ENCODE data around the gene RASSF6. TPM values are rescaled to one million over a fixed set of nuclear protein-coding genes. Genes with fewer than 3 reads are reported as not detected.
"Not testable (repeated sequence)": the region's sequence is repeated elsewhere in the genome, so short reads cannot be mapped to it uniquely, and the experiment has no call there.

RASSF6 gene
- total and polyA plus RNA-seq, 5 donors = not detected

DNA sequence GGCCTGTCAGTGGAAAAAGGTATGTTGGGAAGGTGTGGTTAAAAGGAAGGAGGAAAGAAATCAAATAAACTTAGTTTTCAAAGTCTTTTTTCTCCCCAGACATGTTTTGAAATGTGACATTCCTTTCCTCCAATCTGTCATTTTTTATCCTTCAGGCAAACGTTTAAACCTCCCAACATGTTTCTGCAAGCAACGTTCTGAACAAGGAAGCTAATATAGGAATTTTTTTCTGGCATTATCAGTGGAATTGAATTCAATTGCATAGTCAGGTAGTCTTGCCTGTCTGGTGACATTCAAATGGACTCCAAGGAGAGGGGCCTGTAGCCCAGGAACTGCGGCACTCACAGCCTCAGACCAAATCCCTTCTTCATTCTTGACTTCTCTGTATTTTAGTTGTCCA is 30.0 kb upstream of the RASSF6 start:
- H3K9me3 ChIP-seq (ENCODE audit: control insufficient read depth, low read length) = no peaks in the 10 kb centered on the region
- H3K4me1 ChIP-seq (ENCODE audit: control insufficient read depth, insufficient read depth, low read length) = no peaks in the 10 kb centered on the region
- H3K27ac ChIP-seq (ENCODE audit: low read length) = no peak overlapping the region
- 64% methylated on average over 3 of the region's 3 CpGs for WGBS
- DNase-seq (no peak), ATAC-seq (no peak)
- intact Hi-C loops (cut with DNase I) = loop anchor here in 1 of 4 donors (10.0 kb wide), 1 partner anchor 345 kb away; no protein-coding TSS in a partner anchor
- no peak overlapping the region for H3K4me3 ChIP-seq (ENCODE audit: low read length)
- no peaks in the 10 kb centered on the region for H3K27me3 ChIP-seq (ENCODE audit: control insufficient read depth, insufficient read depth)

DNA sequence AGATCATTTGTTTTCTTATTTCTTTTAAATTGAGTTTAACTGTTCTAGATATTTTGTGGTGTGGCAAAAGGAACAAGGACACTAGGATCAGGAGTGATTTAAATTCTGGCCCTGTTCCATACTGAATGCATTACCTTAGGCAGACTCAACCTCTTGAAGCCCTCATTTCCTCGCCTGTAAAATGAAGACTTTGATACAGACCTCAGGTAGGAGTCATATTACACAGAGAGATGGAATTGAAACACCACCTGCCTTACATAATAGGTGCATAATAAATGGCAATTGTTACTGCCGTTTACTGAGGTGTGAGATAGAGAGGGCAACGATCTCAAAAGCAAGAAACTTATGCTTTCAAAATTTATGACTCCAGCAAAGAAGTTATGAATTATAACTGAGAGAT is 28.2 kb upstream of the RASSF6 start:
- Histone ChIP-seq H3K9me3 (ENCODE audit: control insufficient read depth, low read length) (no peaks in the 10 kb centered on the region), H3K27ac (ENCODE audit: low read length) (no peak overlapping the region), H3K4me3 (ENCODE audit: low read length) (no peak overlapping the region), H3K27me3 (ENCODE audit: control insufficient read depth, insufficient read depth) (no peaks in the 10 kb centered on the region), H3K4me1 (ENCODE audit: control insufficient read depth, insufficient read depth, low read length) (no peaks in the 10 kb centered on the region)
- ATAC-seq (no peak), DNase-seq (no peak)
- intact Hi-C loops (cut with DNase I) = no loop called here
- WGBS = 82% methylated on average over 3 of the region's 3 CpGs

DNA sequence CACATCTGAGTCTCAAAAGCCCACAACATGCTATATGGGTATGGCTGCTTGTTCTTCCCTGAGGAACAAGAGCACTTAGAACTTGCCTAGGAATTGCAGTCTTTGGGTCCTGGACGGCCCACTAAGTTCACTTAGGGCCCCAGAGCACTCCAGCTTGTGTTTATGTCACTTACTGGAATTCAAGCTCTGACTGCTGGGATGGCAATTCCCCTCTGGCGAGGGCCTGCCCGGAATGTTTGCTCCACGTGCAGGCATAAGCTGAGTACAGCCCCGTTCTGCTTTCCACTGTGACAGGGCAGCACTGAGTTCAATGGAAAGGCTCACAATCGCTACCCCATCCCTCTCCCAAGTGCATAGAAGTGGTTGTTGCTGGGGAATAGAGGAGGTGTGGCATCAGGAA is 25.9 kb upstream of the RASSF6 start:
- no peak for ATAC-seq
- DNase-seq = no peak
- no peaks in the 10 kb centered on the region for H3K9me3 ChIP-seq (ENCODE audit: control insufficient read depth, low read length)
- no peak overlapping the region for H3K4me3 ChIP-seq (ENCODE audit: low read length)
- H3K27me3 ChIP-seq (ENCODE audit: control insufficient read depth, insufficient read depth) = no peaks in the 10 kb centered on the region
- no peaks in the 10 kb centered on the region for H3K4me1 ChIP-seq (ENCODE audit: control insufficient read depth, insufficient read depth, low read length)
- intact Hi-C loops (cut with DNase I) = no loop called here
- 76% methylated on average over 6 of the region's 6 CpGs for WGBS
- no peak overlapping the region for H3K27ac ChIP-seq (ENCODE audit: low read length)

DNA sequence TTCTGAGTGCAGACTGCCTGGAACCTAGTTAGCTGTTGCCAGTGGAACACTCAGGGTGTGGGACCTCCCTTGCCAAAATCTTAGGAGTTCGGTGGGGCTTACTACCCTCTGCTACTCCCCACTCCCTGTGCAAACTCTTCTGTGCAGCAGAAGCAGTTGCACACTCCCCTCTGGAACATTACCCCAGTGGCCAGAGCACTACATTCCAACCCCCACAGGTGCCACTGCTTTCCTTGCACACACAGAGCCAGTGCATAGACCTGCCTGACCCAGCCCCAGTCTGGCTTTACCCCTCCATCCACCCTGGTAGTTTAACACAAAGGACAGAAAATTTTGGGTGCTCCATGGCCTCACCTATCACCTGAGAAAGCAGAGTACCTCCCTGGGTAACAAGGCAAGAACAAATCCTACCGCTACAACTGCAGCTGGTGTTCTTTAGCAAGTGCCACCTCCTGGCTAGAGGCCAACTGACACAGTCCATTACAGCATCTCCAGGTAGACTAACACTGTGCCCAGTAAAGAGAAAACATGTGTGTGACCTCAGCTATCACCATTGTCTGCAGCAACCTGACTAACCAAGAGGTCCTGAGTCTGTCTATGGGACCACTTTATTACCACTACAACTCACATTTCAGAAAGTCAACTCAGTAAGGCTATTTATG is 11.5 kb upstream of the RASSF6 start:
- DNase-seq (no peak), ATAC-seq (no peak)
- Histone ChIP-seq H3K4me3 (ENCODE audit: low read length) (no peak overlapping the region), H3K27me3 (ENCODE audit: control insufficient read depth, insufficient read depth) (no peaks in the 10 kb centered on the region), H3K27ac (ENCODE audit: low read length) (no peak overlapping the region), H3K9me3 (ENCODE audit: control insufficient read depth, low read length) (no peaks in the 10 kb centered on the region), H3K4me1 (ENCODE audit: control insufficient read depth, insufficient read depth, low read length) (no peaks in the 10 kb centered on the region)
- WGBS = 91% methylated on average over 2 of the region's 2 CpGs
- intact Hi-C loops (cut with DNase I) = no loop called here

DNA sequence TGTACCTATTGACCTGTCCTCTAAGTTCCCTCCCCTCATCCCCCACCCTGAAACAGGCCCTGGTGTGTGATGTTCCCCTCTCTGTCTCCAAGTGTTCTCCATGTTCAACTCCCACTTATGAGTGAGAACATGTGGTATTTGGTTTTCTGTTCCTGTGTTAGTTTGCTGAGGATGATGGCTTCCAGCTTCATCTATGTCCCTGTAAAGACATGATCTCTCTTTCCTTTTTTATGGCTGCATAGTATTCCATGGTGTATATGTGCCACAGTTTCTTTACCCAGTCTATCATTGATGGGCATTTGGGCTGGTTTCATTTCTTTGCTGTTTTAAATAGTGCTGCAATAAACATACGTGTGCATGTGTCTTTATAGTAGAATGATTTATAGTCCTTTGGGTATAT is 8.6 kb upstream of the RASSF6 start:
- 87% methylated on average over 1 of the region's 1 CpG for WGBS
- H3K9me3 ChIP-seq (ENCODE audit: control insufficient read depth, low read length); ATAC-seq; H3K4me1 ChIP-seq (ENCODE audit: control insufficient read depth, insufficient read depth, low read length); intact Hi-C loops (cut with DNase I); H3K4me3 ChIP-seq (ENCODE audit: low read length); H3K27me3 ChIP-seq (ENCODE audit: control insufficient read depth, insufficient read depth); H3K27ac ChIP-seq (ENCODE audit: low read length); DNase-seq: not testable (repeated sequence)

DNA sequence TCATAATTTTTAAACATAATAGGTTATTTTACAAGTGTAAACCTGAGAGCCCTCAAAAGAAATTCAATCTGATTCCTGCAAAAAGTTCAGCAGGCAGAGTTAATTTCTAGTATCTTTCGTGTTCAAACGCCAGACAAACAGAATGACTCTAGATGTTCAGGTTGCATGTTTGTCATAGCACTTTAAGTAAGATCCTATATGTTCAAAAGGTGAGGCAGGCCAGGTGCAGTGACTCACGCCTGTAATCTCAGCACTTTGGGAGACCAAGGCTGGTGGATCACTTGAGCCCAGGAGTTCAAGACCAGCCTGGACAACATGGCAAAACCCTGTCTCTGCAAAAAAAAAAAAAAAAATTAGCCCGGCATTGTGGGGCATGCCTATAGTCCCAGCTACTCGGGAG is 1.1 kb upstream of the RASSF6 start:
- no peak overlapping the region for H3K27ac ChIP-seq (ENCODE audit: low read length)
- ATAC-seq = no peak
- no peaks in the 10 kb centered on the region for H3K27me3 ChIP-seq (ENCODE audit: control insufficient read depth, insufficient read depth)
- no peaks in the 10 kb centered on the region for H3K4me1 ChIP-seq (ENCODE audit: control insufficient read depth, insufficient read depth, low read length)
- no peak overlapping the region for H3K4me3 ChIP-seq (ENCODE audit: low read length)
- no peaks in the 10 kb centered on the region for H3K9me3 ChIP-seq (ENCODE audit: control insufficient read depth, low read length)
- no peak for DNase-seq
- WGBS = 91% methylated on average over 5 of the region's 5 CpGs
- intact Hi-C loops (cut with DNase I) = no loop called here

DNA sequence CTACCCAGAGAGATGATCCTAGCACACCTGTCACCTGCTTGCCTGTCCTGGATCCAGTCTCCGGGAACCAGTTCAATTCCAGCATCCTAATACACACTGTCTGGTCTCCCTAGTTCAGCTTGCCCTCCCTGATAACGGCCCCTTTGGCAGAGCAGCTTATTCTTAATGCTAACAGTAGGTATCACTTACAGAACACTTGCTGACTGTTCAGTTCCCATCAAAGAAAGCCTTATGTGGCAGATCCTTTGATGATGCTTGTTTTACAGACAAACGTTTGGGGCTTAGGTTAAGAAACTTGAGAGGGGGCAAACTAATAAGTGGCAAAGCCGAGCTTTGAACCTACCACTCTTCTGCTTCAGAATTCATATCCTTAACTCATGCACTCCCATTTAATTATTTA is 890 bp downstream of the RASSF6 start:
- Histone ChIP-seq H3K4me1 (ENCODE audit: control insufficient read depth, insufficient read depth, low read length) (no peaks in the 10 kb centered on the region), H3K27ac (ENCODE audit: low read length) (no peak overlapping the region), H3K9me3 (ENCODE audit: control insufficient read depth, low read length) (no peaks in the 10 kb centered on the region), H3K27me3 (ENCODE audit: control insufficient read depth, insufficient read depth) (no peaks in the 10 kb centered on the region), H3K4me3 (ENCODE audit: low read length) (no peak overlapping the region)
- no peak for DNase-seq
- no peak for ATAC-seq
- WGBS = 56% methylated on average over 4 of the region's 4 CpGs
- intact Hi-C loops (cut with DNase I) = no loop called here

DNA sequence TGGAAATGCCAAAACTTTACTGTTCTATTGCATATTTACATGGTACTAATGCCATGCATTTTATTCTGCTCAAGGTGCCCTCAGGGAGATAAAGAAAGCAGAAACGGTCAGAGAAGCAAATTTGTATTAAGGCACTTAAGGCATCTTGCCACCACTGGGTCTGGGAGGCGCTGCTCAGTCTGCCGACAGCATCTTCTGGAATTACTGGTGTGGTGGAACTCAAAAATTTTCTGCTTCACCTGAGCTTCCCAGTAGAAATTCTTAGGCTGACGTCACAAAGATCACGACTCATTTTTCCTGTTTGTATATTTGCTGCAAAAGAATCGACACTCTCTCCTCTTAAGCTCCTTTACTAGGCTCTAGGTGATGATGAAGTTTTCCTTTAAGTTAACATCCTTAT is 3.0 kb downstream of the RASSF6 start:
- Histone ChIP-seq H3K9me3 (ENCODE audit: control insufficient read depth, low read length) (no peaks in the 10 kb centered on the region), H3K27ac (ENCODE audit: low read length) (no peak overlapping the region), H3K4me3 (ENCODE audit: low read length) (no peak overlapping the region), H3K27me3 (ENCODE audit: control insufficient read depth, insufficient read depth) (no peaks in the 10 kb centered on the region), H3K4me1 (ENCODE audit: control insufficient read depth, insufficient read depth, low read length) (no peaks in the 10 kb centered on the region)
- 65% methylated on average over 6 of the region's 6 CpGs for WGBS
- ATAC-seq = no peak
- no peak for DNase-seq
- intact Hi-C loops (cut with DNase I) = no loop called here

DNA sequence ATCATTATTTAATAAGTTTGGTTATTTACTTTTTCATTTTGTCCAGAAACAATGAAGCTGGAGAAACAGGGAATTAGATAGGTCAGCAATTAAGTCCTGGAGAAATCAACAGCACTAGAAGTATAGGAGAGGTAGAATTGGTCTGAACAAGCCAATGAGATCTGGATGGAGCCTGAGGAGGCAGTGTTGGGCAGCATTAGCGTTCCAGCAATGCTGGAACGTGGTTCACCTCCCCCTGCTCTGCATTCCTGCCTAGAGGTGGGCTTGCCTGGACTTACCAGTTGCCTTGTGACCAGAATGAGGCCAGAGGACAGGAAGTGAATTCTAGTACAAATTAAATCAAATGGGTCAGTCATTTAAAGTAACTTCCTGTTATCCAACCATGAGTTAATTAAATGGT is 4.6 kb downstream of the RASSF6 start:
- H3K27ac ChIP-seq (ENCODE audit: low read length) = no peak overlapping the region
- no peaks in the 10 kb centered on the region for H3K9me3 ChIP-seq (ENCODE audit: control insufficient read depth, low read length)
- intact Hi-C loops (cut with DNase I) = no loop called here
- DNase-seq = no peak
- H3K4me1 ChIP-seq (ENCODE audit: control insufficient read depth, insufficient read depth, low read length) = no peaks in the 10 kb centered on the region
- H3K27me3 ChIP-seq (ENCODE audit: control insufficient read depth, insufficient read depth) = no peaks in the 10 kb centered on the region
- no peak for ATAC-seq
- 35% methylated on average over 2 of the region's 2 CpGs for WGBS
- no peak overlapping the region for H3K4me3 ChIP-seq (ENCODE audit: low read length)

DNA sequence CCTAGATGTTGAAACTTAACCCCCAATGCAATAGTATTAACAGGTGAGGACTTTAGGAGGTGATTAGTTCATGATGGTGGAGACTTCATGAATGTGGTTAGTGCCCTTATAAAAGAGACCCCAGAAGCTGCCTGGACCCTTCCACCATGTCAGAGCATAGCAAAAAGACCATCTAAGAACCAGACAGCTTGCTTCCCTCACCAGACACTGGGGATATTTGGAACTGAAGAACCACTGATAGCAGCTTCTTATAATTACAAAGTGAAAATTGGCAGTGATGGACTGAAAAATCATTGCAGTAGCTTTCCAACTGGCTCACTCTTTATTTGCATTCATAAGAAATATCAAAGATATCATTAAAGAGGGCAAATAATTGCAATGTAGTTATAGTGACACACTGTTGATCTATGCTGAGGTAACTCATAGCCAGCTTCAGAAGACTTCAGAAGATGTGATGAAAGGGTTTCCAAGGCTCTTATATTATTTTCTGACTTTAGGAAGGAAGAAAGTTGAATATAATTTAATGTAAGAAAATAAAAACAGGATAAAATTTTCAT is 5.8 kb downstream of the RASSF6 start:
- intact Hi-C loops (cut with DNase I) = no loop called here
- Histone ChIP-seq H3K4me3 (ENCODE audit: low read length) (no peak overlapping the region), H3K4me1 (ENCODE audit: control insufficient read depth, insufficient read depth, low read length) (no peaks in the 10 kb centered on the region), H3K27ac (ENCODE audit: low read length) (no peak overlapping the region), H3K27me3 (ENCODE audit: control insufficient read depth, insufficient read depth) (no peaks in the 10 kb centered on the region), H3K9me3 (ENCODE audit: control insufficient read depth, low read length) (no peaks in the 10 kb centered on the region)
- ATAC-seq = no peak
- DNase-seq = no peak

DNA sequence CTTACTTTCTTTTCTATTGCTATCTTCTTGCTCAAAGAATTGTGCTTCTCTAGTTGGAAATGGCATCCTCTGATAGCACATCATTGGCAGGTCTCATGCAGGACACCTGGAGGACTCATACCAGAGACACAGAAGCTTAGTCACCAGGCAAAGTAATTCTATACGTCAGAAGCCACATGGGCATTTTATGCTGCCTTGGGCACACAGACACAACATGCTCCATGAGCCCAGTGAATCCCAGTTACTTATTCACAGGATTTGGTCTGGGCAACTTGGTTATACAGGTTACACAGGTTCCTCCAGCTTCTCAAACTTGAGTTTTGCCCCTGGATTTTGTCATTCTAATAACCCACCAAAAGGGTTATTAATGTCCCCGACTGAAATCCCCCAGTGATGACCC is 7.1 kb downstream of the RASSF6 start:
- H3K4me3 ChIP-seq (ENCODE audit: low read length) = no peak overlapping the region
- H3K4me1 ChIP-seq (ENCODE audit: control insufficient read depth, insufficient read depth, low read length) = no peaks in the 10 kb centered on the region
- H3K27ac ChIP-seq (ENCODE audit: low read length) = no peak overlapping the region
- DNase-seq (no peak), ATAC-seq (no peak)
- H3K27me3 ChIP-seq (ENCODE audit: control insufficient read depth, insufficient read depth) = no peaks in the 10 kb centered on the region
- intact Hi-C loops (cut with DNase I) = no loop called here
- no peaks in the 10 kb centered on the region for H3K9me3 ChIP-seq (ENCODE audit: control insufficient read depth, low read length)
- WGBS = 80% methylated on average over 2 of the region's 2 CpGs

DNA sequence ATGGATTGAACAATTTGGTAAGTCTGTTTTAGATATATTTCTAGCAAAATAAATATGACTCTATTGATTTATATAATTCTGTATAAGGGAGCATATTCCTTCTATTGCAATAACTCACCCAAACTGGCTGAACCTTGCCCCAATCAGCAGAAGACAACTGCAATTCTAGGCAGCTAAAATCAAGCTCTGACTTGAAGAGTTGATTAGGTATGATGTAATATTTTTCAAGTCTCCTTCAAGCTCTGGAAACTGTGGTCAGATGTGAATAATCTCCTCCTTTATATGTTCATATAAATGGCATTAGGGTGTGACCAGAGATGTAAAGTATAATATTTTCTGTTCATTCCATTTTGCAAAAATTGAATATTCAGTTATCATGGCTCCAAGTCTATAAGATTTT is 8.2 kb downstream of the RASSF6 start:
- no peak overlapping the region for H3K27ac ChIP-seq (ENCODE audit: low read length)
- intact Hi-C loops (cut with DNase I) = no loop called here
- no peak overlapping the region for H3K4me3 ChIP-seq (ENCODE audit: low read length)
- no peaks in the 10 kb centered on the region for H3K9me3 ChIP-seq (ENCODE audit: control insufficient read depth, low read length)
- H3K4me1 ChIP-seq (ENCODE audit: control insufficient read depth, insufficient read depth, low read length) = no peaks in the 10 kb centered on the region
- no peaks in the 10 kb centered on the region for H3K27me3 ChIP-seq (ENCODE audit: control insufficient read depth, insufficient read depth)
- DNase-seq (no peak), ATAC-seq (no peak)

Data from right cardiac atrium (tissue), 5 donors.